ENCODE measurements around the gene COL8A2. TPM values are rescaled to one million over a fixed set of nuclear protein-coding genes. Genes with fewer than 3 reads are reported as not detected.

The COL8A2 gene
- under 1 TPM in 3 of 6 donors, not detected in 3; 0.10 to 0.25 (median 0.19) TPM for polyA plus RNA-seq (ENCODE audit: low read depth in 6 of 6)

DNA sequence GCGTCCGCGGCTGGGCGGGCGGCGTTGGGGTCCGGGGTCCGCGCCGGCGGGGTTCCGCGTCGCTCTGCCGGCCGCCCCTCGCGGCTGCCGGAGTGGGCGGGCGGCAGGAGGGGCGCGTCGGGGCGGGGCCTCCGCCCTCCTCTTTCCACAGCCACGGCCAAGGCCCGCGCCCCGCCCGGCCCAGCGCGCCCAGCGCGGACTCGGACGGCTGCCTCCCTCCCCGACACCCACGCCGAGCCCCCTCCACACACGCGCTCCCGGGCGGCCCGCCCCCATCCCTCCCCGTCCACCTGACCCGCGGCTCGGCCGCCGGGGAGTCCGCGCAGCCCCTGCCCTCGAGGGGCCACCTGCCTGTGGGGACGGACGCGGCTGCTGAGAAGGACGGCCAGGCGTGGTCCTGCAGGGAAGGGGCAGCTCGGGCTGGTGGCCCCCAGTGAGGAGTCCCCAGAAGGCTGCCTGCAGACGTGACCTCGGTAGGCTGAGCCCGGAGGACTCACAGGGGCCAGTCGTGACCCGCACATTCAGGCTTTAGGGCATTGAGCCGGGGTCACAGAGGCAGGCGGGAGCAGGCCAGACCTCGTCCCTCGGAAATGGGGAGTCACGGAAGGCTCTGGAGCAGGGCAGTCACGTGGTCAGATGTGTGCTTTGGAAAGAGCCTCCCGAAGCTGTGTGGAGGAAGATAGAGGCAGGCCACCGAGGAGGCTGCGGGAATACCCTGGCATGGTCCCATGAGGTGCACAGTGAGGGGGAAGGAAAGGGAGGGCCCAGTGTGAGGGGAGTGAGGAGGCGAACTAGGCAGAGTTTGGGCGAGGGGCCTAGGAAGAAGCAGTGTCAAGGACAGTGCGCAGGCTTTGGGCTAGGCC lies at the start of gene COL8A2:
COL8A2 (minus strand) TSS at position 94 of the 863 bp plus-strand sequence. CDS start 24,980 bp downstream, outside the sequence.
- Mint-ChIP-seq H3K27ac (peak within 1 kb of the TSS in 3 of 6 donors; percentile 20 to 92 (median 28)), H3K36me3 (no peaks in the 10 kb centered on the region), H3K4me1 (peaks cover 36 to 45% (median 37%) of the 10 kb centered on the region in 3 donors), H3K4me3 (peak within 1 kb of the TSS; percentile 66 to 87 (median 80)), H3K27me3 (peaks cover 4 to 43% (median 39%) of the 10 kb centered on the region in 3 donors), H3K9me3 (peaks cover 0 to 1% (median 0%) of the 10 kb centered on the region in 7 donors)
- DNase-seq (no peak), ATAC-seq (ENCODE audit: low read depth in 2 of 2) (peak in 1 of 2 donors; percentile 17)

- peak overlapping the region in 2 of 6 donors; percentile 67 for H3K27ac Mint-ChIP-seq
- H3K4me3 Mint-ChIP-seq, result no peak overlapping the region
- H3K27me3 Mint-ChIP-seq, result no peaks in the 10 kb centered on the region
- peaks cover 0 to 12% (median 11%) of the 10 kb centered on the region in 3 donors for H3K4me1 Mint-ChIP-seq
- DNase-seq (no peak), ATAC-seq (ENCODE audit: low read depth in 2 of 2) (no peak)
- no peaks in the 10 kb centered on the region for H3K9me3 Mint-ChIP-seq
- H3K36me3 Mint-ChIP-seq, result peaks cover 0 to 14% of the 10 kb centered on the region in 2 donors
Measured at GRCh38 chr1:36174713-36175112, 49.7 kb upstream of the COL8A2 start.

GRCh38 chr1:36172983-36173382 lies 48.0 kb upstream of the COL8A2 start:
- H3K4me3 Mint-ChIP-seq, result no peak overlapping the region
- no peak for DNase-seq
- H3K36me3 Mint-ChIP-seq, result peaks cover 0 to 14% of the 10 kb centered on the region in 2 donors
- H3K9me3 Mint-ChIP-seq, result no peaks in the 10 kb centered on the region
- peaks cover 8 to 17% (median 17%) of the 10 kb centered on the region in 3 donors for H3K4me1 Mint-ChIP-seq
- peak overlapping the region in 1 of 6 donors; percentile 47 for H3K27ac Mint-ChIP-seq
- H3K27me3 Mint-ChIP-seq, result no peaks in the 10 kb centered on the region
- no peak for ATAC-seq (ENCODE audit: low read depth in 2 of 2)

GRCh38 chr1:36172017-36172747 lies 47.2 kb upstream of the COL8A2 start:
- Mint-ChIP-seq H3K9me3 (no peaks in the 10 kb centered on the region), H3K4me3 (no peak overlapping the region), H3K4me1 (peaks cover 8 to 18% (median 17%) of the 10 kb centered on the region in 3 donors), H3K36me3 (peaks cover 0 to 14% of the 10 kb centered on the region in 2 donors), H3K27ac (no peak overlapping the region), H3K27me3 (no peaks in the 10 kb centered on the region)
- ATAC-seq (ENCODE audit: low read depth in 2 of 2) (no peak), DNase-seq (no peak)

- Mint-ChIP-seq H3K9me3 (no peaks in the 10 kb centered on the region), H3K4me3 (no peak overlapping the region), H3K27ac (peak overlapping the region in 2 of 6 donors; percentile 64 to 74), H3K4me1 (peaks cover 16 to 25% (median 23%) of the 10 kb centered on the region in 3 donors), H3K27me3 (no peaks in the 10 kb centered on the region), H3K36me3 (peaks cover 0 to 20% of the 10 kb centered on the region in 2 donors)
- no peak for DNase-seq
- no peak for ATAC-seq (ENCODE audit: low read depth in 2 of 2)
Measured at GRCh38 chr1:36170643-36171412, 45.8 kb upstream of the COL8A2 start.

- no peak overlapping the region for H3K4me3 Mint-ChIP-seq
- H3K4me1 Mint-ChIP-seq, result peaks cover 22 to 25% (median 23%) of the 10 kb centered on the region in 3 donors
- no peaks in the 10 kb centered on the region for H3K27me3 Mint-ChIP-seq
- no peak for ATAC-seq (ENCODE audit: low read depth in 2 of 2)
- DNase-seq, result no peak
- peaks cover 10 to 14% of the 10 kb centered on the region in 2 donors for H3K36me3 Mint-ChIP-seq
- H3K9me3 Mint-ChIP-seq, result peaks cover 0 to 4% (median 0%) of the 10 kb centered on the region in 7 donors
- H3K27ac Mint-ChIP-seq, result peak overlapping the region in 4 of 6 donors; percentile 1 to 71 (median 22)
Measured at GRCh38 chr1:36168514-36168913, 43.5 kb upstream of the COL8A2 start.

- peaks cover 6 to 10% of the 10 kb centered on the region in 2 donors for H3K36me3 Mint-ChIP-seq
- no peak for DNase-seq
- ATAC-seq (ENCODE audit: low read depth in 2 of 2), result no peak
- peaks cover 0 to 4% (median 0%) of the 10 kb centered on the region in 7 donors for H3K9me3 Mint-ChIP-seq
- H3K27me3 Mint-ChIP-seq, result no peaks in the 10 kb centered on the region
- peak overlapping the region in 2 of 6 donors; percentile 1 to 11 for H3K27ac Mint-ChIP-seq
- no peak overlapping the region for H3K4me3 Mint-ChIP-seq
- H3K4me1 Mint-ChIP-seq, result peaks cover 32 to 33% (median 32%) of the 10 kb centered on the region in 3 donors
Measured at GRCh38 chr1:36166938-36167905, 42.2 kb upstream of the COL8A2 start.

GRCh38 chr1:36166136-36166535 lies 41.1 kb upstream of the COL8A2 start:
- Mint-ChIP-seq H3K27ac (no peak overlapping the region), H3K4me3 (no peak overlapping the region), H3K4me1 (peaks cover 43% of the 10 kb centered on the region in 3 donors), H3K36me3 (peaks cover 6 to 10% of the 10 kb centered on the region in 2 donors), H3K27me3 (no peaks in the 10 kb centered on the region), H3K9me3 (peaks cover 0 to 4% (median 0%) of the 10 kb centered on the region in 7 donors)
- ATAC-seq (ENCODE audit: low read depth in 2 of 2) (no peak), DNase-seq (no peak)

DNA sequence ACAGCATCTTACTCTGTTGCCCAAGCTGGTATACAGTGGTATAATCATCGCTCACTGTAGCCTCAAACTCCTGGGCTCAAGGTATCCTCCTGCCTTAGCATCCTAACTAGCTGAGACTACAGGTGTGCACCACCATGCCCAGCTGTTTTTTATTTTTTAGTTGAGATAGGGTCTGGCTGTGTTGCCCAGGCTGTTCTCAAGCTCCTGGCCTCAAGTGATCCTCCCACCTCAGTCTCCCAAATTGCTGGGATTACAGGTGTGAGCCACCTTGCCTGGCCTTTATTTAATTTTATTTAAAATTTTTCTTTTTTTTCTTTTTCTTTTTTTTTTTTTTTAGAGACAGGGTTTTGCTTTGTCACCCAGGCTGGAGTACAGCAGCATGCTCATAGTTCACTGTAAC lies 40.1 kb upstream of the COL8A2 start:
- DNase-seq (no peak), ATAC-seq (ENCODE audit: low read depth in 2 of 2) (no peak)
- peaks cover 0 to 4% (median 0%) of the 10 kb centered on the region in 7 donors for H3K9me3 Mint-ChIP-seq
- peaks cover 47 to 53% (median 51%) of the 10 kb centered on the region in 3 donors for H3K4me1 Mint-ChIP-seq
- peak overlapping the region in 2 of 6 donors; percentile 18 to 43 for H3K27ac Mint-ChIP-seq
- H3K36me3 Mint-ChIP-seq, result peaks cover 6 to 10% of the 10 kb centered on the region in 2 donors
- H3K4me3 Mint-ChIP-seq, result no peak overlapping the region
- H3K27me3 Mint-ChIP-seq, result no peaks in the 10 kb centered on the region

- H3K4me3 Mint-ChIP-seq, result no peak overlapping the region
- H3K9me3 Mint-ChIP-seq, result peaks cover 0 to 4% (median 0%) of the 10 kb centered on the region in 7 donors
- no peak for DNase-seq
Measured at GRCh38 chr1:36164361-36164760, 39.3 kb upstream of the COL8A2 start.

DNA sequence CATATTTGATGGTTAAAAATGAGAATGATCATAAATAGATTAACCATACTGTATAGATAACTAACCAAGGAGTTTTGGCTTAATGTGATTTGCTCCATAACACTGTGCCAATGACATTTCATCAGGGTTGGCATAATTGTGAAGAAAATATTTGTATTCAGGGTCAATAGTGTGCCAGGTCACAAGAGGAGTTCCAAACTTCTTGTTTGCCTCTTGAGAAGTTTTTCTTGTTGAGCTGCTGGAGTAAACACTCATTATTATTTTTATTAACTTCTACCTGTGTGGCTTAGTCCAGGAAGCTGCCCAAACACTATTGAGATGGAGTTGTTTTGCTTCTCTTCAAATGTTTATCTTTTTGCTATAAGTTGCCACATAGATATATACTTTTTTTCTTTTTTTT lies 38.4 kb upstream of the COL8A2 start:
- no peak for DNase-seq
- no peak for ATAC-seq (ENCODE audit: low read depth in 2 of 2)
- Mint-ChIP-seq H3K4me3 (no peak overlapping the region), H3K4me1 (peaks cover 56 to 65% (median 58%) of the 10 kb centered on the region in 3 donors), H3K27me3 (no peaks in the 10 kb centered on the region), H3K9me3 (peaks cover 0 to 4% (median 0%) of the 10 kb centered on the region in 7 donors), H3K36me3 (peaks cover 6 to 10% of the 10 kb centered on the region in 2 donors), H3K27ac (peak overlapping the region in 4 of 6 donors; percentile 82 to 98 (median 93))

More at GRCh38 chr1:36164361-36164760, 39.3 kb upstream of the COL8A2 start:
- H3K4me1 Mint-ChIP-seq, result peaks cover 51 to 61% (median 58%) of the 10 kb centered on the region in 3 donors
- ATAC-seq (ENCODE audit: low read depth in 2 of 2), result no peak
- H3K27me3 Mint-ChIP-seq, result no peaks in the 10 kb centered on the region
- peaks cover 6 to 10% of the 10 kb centered on the region in 2 donors for H3K36me3 Mint-ChIP-seq
- H3K27ac Mint-ChIP-seq, result peak overlapping the region in 4 of 6 donors; percentile 18 to 89 (median 86)

Measured in naive B cell (primary cell).